ENCODE data around the gene GJA4.
A peak's percentile ranks its signal among the peaks of the same experiment; 100 is the strongest.

Gene GJA4

GRCh38 chr1:34829250-34829649, 36.5 kb downstream of the GJA4 start:
- DNase-seq (ENCODE audit: low read depth, low spot score) = peak; percentile 79

DNA sequence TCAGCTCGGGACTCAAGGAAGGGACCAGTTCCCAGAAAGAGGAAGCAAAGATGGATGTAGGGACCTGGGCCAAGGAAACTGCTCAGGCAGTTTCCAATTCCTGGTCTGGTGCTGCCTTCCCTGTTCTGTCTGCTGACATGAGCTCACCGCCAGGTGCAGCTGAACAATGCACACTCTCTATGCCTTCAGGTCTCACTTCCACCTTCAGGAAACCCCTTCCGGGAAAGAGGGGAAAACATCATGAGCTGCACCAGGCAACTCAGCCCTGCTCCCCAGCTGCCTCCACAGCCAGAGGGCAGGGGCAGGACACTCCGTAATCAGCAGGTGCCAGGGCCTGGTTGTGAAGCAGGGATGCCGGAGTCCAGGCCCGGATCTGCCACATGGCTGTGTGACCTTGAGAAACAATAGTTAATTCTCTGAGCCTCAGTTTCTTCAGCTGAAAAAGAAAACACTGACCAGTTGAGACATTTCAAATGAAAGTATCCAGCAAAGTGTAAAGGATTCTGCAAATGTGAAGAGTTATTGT, 39.0 kb downstream of the GJA4 start:
- no peak for DNase-seq (ENCODE audit: low read depth, low spot score)

- DNase-seq (ENCODE audit: low read depth, low spot score) = no peak
Measured at GRCh38 chr1:34833711-34834110, 40.9 kb downstream of the GJA4 start.

DNA sequence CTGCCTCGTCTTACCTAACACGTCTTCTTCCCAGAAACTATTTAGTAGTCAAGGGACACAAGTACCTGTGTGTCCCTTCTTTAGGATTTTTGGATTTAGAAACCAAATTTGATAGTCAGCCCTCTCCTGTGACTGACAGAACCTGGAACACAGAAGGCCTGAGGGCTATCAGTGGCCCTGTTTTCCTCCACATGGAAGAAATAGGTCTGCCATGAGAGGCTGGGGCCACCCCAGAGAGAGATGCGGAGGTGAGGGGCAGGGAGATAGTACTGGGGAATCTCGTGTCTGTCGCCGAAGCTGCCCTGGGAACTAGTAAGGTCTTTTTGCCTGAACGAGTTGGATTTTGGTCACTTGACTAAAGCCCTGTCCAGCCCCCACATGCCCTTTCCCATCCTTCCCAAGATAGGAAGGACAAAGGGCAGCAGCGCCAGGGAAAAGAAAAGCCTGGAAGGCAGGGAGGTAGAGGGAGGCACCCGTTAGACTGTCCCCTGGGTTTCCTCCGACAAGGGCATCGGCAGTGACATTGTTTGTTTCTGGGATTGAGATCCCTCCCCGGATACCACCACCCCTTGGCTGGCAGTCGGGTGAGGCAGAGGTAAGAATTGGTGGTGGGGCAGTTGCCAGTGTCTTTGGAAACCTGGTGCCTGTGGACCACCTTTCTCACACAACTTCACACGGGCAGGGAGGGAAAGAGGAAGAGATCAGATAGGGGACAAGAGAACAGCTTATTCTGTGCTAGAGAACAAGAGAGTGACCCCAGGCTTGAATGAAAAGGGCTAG, 46.9 kb downstream of the GJA4 start:
- DNase-seq (ENCODE audit: low read depth, low spot score) = no peak

- no peak for DNase-seq (ENCODE audit: low read depth, low spot score)
Measured at GRCh38 chr1:34840426-34840825, 47.6 kb downstream of the GJA4 start.

- no peak for DNase-seq (ENCODE audit: low read depth, low spot score)
Measured at GRCh38 chr1:34842073-34842472, 49.3 kb downstream of the GJA4 start.

DNA sequence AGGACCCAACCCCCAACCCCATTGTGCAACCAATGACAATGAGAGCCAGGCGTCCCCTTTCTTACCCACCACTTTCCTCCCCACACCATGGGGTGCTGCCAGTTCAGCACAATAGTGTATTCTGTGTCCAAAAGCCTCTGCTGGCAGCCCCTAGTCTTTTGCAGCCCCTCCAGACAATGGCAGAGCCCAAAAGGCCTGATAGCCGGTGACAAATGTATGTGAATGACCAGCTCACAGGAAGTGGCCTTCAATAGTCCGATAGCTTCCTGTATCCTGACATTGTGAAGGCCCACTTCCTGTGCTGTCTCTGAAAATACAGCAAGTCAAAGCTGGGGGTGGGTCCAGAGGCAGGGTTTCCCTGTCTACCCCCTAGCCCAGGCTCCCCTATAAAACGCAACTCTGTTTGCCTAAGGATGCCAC, 50.2 kb downstream of the GJA4 start:
- no peak for DNase-seq (ENCODE audit: low read depth, low spot score)

GRCh38 chr1:34843392-34844251, 50.8 kb downstream of the GJA4 start:
- DNase-seq (ENCODE audit: low read depth, low spot score) = no peak

- DNase-seq (ENCODE audit: low read depth, low spot score) = no peak
Measured at GRCh38 chr1:34844252-34844634, 51.4 kb downstream of the GJA4 start.
